HepG2 (cell line): ENCODE data around the gene SEPTIN5.

Experiments used
- ELF1 ChIP-seq: sonication (generic); formaldehyde crosslinking; IDR thresholded peaks from 2 replicates; pipeline ENCODE4 v1.4.0; 2020; ENCODE audit warnings: missing genetic modification reagents
- EP300 ChIP-seq, 3 experiments: sonication (generic) in 1 of 3; formaldehyde crosslinking in 1 of 3; IDR thresholded peaks; 2 replicates each; pipeline versions ENCODE4 v1.5.1 to v1.6.1; 2011 to 2020; ENCODE audit warnings: low read depth in 2 of 3, low read length in 2 of 3, borderline replicate concordance in 1 of 3, improper control_type of control experiment in 1 of 3, mild to moderate bottlenecking in 1 of 3, missing genetic modification reagents in 1 of 3, moderate library complexity in 1 of 3
- KLF13 ChIP-seq: sonication (generic); formaldehyde crosslinking; IDR thresholded peaks from 2 replicates; pipeline ENCODE4 v1.4.0; 2020; ENCODE audit warnings: mild to moderate bottlenecking, missing genetic modification reagents
- RAD21 ChIP-seq: fragments of 450-650 bp; formaldehyde crosslinking; IDR thresholded peaks from 2 replicates; pipeline ENCODE4 v1.5.0; 2020; ENCODE audit warnings: mild to moderate bottlenecking
- ZBTB7A ChIP-seq: sonication (generic); formaldehyde crosslinking; IDR thresholded peaks from 2 replicates; pipeline ENCODE4 v1.8.0; 2022; ENCODE audit warnings: mild to moderate bottlenecking, missing genetic modification reagents
- ZNF234 ChIP-seq: sonication (generic); formaldehyde crosslinking; conservative IDR thresholded peaks from 2 replicates; pipeline ENCODE4 v1.5.1; 2020; ENCODE audit warnings: mild to moderate bottlenecking, missing genetic modification reagents
- ZNF263 ChIP-seq: sonication (generic); formaldehyde crosslinking; IDR thresholded peaks from 2 replicates; pipeline ENCODE4 v1.4.0; 2020; ENCODE audit warnings: missing genetic modification reagents
- TF ChIP-seq, protein P1 (sequence below), 2 experiments: IDR thresholded peaks; 2 replicates each; pipeline ENCODE4 v1.6.1; 2011 to 2012; ENCODE audit warnings: low read length in 2 of 2, borderline replicate concordance in 1 of 2, low read depth in 1 of 2, mild to moderate bottlenecking in 1 of 2, moderate library complexity in 1 of 2
- TF ChIP-seq, protein P2 (sequence below): sonication (generic); formaldehyde crosslinking; IDR thresholded peaks from 2 replicates; pipeline ENCODE4 v1.4.0; 2020; ENCODE audit warnings: missing genetic modification reagents, borderline replicate concordance
- TF ChIP-seq, protein P3 (sequence below): sonication (generic); formaldehyde crosslinking; IDR thresholded peaks from 2 replicates; pipeline ENCODE4 v1.5.0; 2020; ENCODE audit warnings: mild to moderate bottlenecking, missing genetic modification reagents, moderate library complexity
- TF ChIP-seq, protein P4 (sequence below): sonication (generic); formaldehyde crosslinking; IDR thresholded peaks from 2 replicates; pipeline ENCODE4 v1.8.1; 2023; ENCODE audit warnings: mild to moderate bottlenecking, inconsistent platforms, moderate library complexity, missing genetic modification reagents, borderline replicate concordance

DNA sequence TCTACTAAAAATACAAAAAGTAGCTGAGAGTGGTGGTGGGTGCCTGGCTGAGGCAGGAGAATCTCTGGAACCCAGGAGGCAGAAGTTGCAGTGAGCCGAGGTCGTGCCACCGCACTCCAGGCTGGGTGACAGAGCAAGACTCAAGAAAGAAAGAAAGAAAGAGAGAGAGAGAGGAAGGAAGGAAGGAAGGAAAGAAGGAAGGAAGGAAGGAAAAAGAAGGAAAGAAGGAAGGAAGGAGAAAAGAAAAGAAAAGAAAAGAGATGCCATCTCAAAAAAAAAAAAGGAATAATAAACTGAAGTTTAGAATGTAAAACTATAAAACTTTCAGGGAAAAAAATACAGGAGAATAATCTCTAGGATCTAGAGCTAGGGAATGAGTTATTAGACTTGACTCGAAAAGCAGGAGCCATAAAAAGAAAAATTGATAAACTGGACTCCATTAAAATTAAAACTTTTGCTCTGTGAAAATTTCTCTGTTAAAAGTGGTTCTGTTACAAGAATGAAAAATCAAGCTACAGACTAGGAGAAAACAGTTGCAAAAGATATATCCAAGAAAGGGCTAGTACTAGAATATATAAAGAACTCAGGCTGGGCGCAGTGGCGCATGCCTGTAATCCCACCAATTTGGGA lies 13.4 kb upstream of the SEPTIN5 start:
- no peak for TF ChIP-seq ZNF234 (CRISPR knock-in tag)
- no peak for TF ChIP-seq ZBTB7A
- TF ChIP-seq ZNF263 = no peak
- TF ChIP-seq, protein P1, sequence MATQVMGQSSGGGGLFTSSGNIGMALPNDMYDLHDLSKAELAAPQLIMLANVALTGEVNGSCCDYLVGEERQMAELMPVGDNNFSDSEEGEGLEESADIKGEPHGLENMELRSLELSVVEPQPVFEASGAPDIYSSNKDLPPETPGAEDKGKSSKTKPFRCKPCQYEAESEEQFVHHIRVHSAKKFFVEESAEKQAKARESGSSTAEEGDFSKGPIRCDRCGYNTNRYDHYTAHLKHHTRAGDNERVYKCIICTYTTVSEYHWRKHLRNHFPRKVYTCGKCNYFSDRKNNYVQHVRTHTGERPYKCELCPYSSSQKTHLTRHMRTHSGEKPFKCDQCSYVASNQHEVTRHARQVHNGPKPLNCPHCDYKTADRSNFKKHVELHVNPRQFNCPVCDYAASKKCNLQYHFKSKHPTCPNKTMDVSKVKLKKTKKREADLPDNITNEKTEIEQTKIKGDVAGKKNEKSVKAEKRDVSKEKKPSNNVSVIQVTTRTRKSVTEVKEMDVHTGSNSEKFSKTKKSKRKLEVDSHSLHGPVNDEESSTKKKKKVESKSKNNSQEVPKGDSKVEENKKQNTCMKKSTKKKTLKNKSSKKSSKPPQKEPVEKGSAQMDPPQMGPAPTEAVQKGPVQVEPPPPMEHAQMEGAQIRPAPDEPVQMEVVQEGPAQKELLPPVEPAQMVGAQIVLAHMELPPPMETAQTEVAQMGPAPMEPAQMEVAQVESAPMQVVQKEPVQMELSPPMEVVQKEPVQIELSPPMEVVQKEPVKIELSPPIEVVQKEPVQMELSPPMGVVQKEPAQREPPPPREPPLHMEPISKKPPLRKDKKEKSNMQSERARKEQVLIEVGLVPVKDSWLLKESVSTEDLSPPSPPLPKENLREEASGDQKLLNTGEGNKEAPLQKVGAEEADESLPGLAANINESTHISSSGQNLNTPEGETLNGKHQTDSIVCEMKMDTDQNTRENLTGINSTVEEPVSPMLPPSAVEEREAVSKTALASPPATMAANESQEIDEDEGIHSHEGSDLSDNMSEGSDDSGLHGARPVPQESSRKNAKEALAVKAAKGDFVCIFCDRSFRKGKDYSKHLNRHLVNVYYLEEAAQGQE (IDR thresholded peaks at IDR 0.05; ENCODE audit: borderline replicate concordance in 1 of 2, low read depth in 1 of 2, low read length in 2 of 2) = no peak
- no peak for TF ChIP-seq RAD21 (CRISPR knock-in tag)
- TF ChIP-seq, protein P2, sequence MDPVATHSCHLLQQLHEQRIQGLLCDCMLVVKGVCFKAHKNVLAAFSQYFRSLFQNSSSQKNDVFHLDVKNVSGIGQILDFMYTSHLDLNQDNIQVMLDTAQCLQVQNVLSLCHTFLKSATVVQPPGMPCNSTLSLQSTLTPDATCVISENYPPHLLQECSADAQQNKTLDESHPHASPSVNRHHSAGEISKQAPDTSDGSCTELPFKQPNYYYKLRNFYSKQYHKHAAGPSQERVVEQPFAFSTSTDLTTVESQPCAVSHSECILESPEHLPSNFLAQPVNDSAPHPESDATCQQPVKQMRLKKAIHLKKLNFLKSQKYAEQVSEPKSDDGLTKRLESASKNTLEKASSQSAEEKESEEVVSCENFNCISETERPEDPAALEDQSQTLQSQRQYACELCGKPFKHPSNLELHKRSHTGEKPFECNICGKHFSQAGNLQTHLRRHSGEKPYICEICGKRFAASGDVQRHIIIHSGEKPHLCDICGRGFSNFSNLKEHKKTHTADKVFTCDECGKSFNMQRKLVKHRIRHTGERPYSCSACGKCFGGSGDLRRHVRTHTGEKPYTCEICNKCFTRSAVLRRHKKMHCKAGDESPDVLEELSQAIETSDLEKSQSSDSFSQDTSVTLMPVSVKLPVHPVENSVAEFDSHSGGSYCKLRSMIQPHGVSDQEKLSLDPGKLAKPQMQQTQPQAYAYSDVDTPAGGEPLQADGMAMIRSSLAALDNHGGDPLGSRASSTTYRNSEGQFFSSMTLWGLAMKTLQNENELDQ (CRISPR knock-in tag) = no peak
- no peak for TF ChIP-seq EP300 (IDR thresholded peaks at IDR 0.05; ENCODE audit: low read depth in 2 of 2, low read length in 2 of 2)
- no peak for TF ChIP-seq EP300 (CRISPR knock-in tag; IDR thresholded peaks at IDR 0.05; ENCODE audit: borderline replicate concordance)
- no peak for TF ChIP-seq ELF1 (CRISPR knock-in tag)
- TF ChIP-seq, protein P3, sequence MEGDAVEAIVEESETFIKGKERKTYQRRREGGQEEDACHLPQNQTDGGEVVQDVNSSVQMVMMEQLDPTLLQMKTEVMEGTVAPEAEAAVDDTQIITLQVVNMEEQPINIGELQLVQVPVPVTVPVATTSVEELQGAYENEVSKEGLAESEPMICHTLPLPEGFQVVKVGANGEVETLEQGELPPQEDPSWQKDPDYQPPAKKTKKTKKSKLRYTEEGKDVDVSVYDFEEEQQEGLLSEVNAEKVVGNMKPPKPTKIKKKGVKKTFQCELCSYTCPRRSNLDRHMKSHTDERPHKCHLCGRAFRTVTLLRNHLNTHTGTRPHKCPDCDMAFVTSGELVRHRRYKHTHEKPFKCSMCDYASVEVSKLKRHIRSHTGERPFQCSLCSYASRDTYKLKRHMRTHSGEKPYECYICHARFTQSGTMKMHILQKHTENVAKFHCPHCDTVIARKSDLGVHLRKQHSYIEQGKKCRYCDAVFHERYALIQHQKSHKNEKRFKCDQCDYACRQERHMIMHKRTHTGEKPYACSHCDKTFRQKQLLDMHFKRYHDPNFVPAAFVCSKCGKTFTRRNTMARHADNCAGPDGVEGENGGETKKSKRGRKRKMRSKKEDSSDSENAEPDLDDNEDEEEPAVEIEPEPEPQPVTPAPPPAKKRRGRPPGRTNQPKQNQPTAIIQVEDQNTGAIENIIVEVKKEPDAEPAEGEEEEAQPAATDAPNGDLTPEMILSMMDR (CRISPR knock-in tag) = no peak
- no peak for TF ChIP-seq KLF13
- TF ChIP-seq, protein P4, sequence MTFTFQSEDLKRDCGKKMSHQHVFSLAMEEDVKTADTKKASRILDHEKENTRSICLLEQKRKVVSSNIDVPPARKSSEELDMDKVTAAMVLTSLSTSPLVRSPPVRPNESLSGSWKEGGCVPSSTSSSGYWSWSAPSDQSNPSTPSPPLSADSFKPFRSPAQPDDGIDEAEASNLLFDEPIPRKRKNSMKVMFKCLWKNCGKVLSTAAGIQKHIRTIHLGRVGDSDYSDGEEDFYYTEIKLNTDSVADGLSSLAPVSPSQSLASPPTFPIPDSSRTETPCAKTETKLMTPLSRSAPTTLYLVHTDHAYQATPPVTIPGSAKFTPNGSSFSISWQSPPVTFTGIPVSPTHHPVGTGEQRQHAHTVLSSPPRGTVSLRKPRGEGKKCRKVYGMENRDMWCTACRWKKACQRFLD (CRISPR knock-in tag) = no peak
